Endothelial cell of umbilical vein (primary cell): ENCODE data around the gene SIGMAR1. TPM values are rescaled to one million over a fixed set of nuclear protein-coding genes. Genes with fewer than 3 reads are reported as not detected.

Experiments used
- BruUV-seq: library from RNA; stranded (reverse); fragments of 400-500 nt; replicated peaks from 2 replicates; lab custom pipeline; 2021; lab: Mats Ljungman, UMichigan
- CTCF ChIA-PET: fragments of 300-600, 350-600 bp; sonication (Branson Sonifier 250); formaldehyde crosslinking; loops from one replicate; lab custom pipeline; 2021; ENCODE audit warnings: antibody characterized with exemption, inconsistent platforms; lab: Charles Lee
- POLR2A ChIA-PET: fragments of 300-600, 350-600 bp; sonication (Branson Sonifier 250); formaldehyde crosslinking; loops from one replicate; lab custom pipeline; 2021; ENCODE audit warnings: antibody characterized with exemption, inconsistent platforms; lab: Charles Lee
- DNase-seq: peaks from one replicate; pipeline ENCODE4 v3.0.0-alpha.2; 2011; ENCODE audit warnings: low read depth, low spot score
- FAIRE-seq: peaks from 2 replicates; lab custom pipeline; 2011; peaks lifted over from hg19 to GRCh38; lab: Jason Lieb, UNC
- H2AFZ ChIP-seq: 2 replicates; pipeline ENCODE4 v1.6.0; 2012; ENCODE audit warnings: low read depth, low read length, control low read depth, inconsistent platforms
- H3K27ac ChIP-seq: 2 replicates; pipeline ENCODE4 v1.5.1; 2011; ENCODE audit warnings: low read depth, mild to moderate bottlenecking, control low read depth, low read length, moderate library complexity; ENCODE audit not compliant: insufficient read depth
- H3K27me3 ChIP-seq, 2 experiments: 2 replicates each; pipeline versions ENCODE4 v1.6.0 to v1.6.1; 2011; ENCODE audit warnings: low read length in 2 of 2, mixed read lengths in 1 of 2; ENCODE audit not compliant: control insufficient read depth in 2 of 2, insufficient read depth in 2 of 2
- H3K36me3 ChIP-seq, 2 experiments: 2 replicates in 1 of 2; 3 replicates in 1 of 2; pipeline ENCODE4 v1.5.1; 2011; ENCODE audit warnings: low read length in 2 of 2, mild to moderate bottlenecking in 1 of 2, moderate library complexity in 1 of 2; ENCODE audit not compliant: control insufficient read depth in 2 of 2, insufficient read depth in 2 of 2; ENCODE audit errors: extremely low read depth in 1 of 2
- H3K4me1 ChIP-seq: 3 replicates; pipeline ENCODE4 v1.5.1; 2011; ENCODE audit warnings: mild to moderate bottlenecking, low read length; ENCODE audit not compliant: control insufficient read depth, insufficient read depth; ENCODE audit errors: extremely low read depth
- H3K4me2 ChIP-seq: 2 replicates; pipeline ENCODE4 v1.6.1; 2011; ENCODE audit warnings: low read length, control low read depth, mixed read lengths; ENCODE audit not compliant: insufficient read depth
- H3K4me3 ChIP-seq, 3 experiments: fragments of 200-600 bp in 1 of 3; sonication (generic), shearing (Covaris generic) in 1 of 3; replicated peaks in 1 of 3; 2 replicates each; pipeline ENCODE4 v1.5.1; 2011 to 2016; ENCODE audit warnings: control low read depth in 3 of 3, low read length in 3 of 3, mild to moderate bottlenecking in 2 of 3, inconsistent platforms in 1 of 3, low read depth in 1 of 3, moderate library complexity in 1 of 3; ENCODE audit not compliant: insufficient read depth in 1 of 3
- H3K79me2 ChIP-seq: 2 replicates; pipeline ENCODE4 v1.6.0; 2012; ENCODE audit warnings: low read length, inconsistent platforms; ENCODE audit not compliant: control insufficient read depth, insufficient read depth
- H3K9ac ChIP-seq: replicated peaks from 2 replicates; pipeline ENCODE3; 2011; ENCODE audit warnings: low read length, control low read depth; ENCODE audit not compliant: insufficient read depth; ENCODE audit errors: extremely low read depth
- H3K9me1 ChIP-seq: replicated peaks from 3 replicates; pipeline ENCODE4 v1.6.0; 2011; ENCODE audit warnings: mild to moderate bottlenecking, low read length; ENCODE audit not compliant: control insufficient read depth, insufficient read depth; ENCODE audit errors: extremely low read depth
- H3K9me3 ChIP-seq: replicated peaks from 2 replicates; pipeline ENCODE4 v1.5.1; 2012; ENCODE audit warnings: low read length, inconsistent platforms; ENCODE audit not compliant: control insufficient read depth, insufficient read depth
- H4K20me1 ChIP-seq: replicated peaks from 2 replicates; pipeline ENCODE3; 2011; ENCODE audit warnings: mild to moderate bottlenecking, low read length; ENCODE audit not compliant: control insufficient read depth, insufficient read depth; ENCODE audit errors: extremely low read depth
- CTCF ChIP-seq, 2 donors: IDR thresholded peaks; 1 replicate in 1 of 2; 2 replicates in 1 of 2; pipeline ENCODE4 v1.5.1; 2011; ENCODE audit warnings: low read length in 2 of 2, mild to moderate bottlenecking in 2 of 2, moderate library complexity in 2 of 2, control low read depth in 1 of 2, inconsistent platforms in 1 of 2, low read depth in 1 of 2; ENCODE audit not compliant: insufficient read depth in 1 of 2; ENCODE audit errors: extremely low read depth in 1 of 2
- EZH2 ChIP-seq: IDR thresholded peaks from 2 replicates; pipeline ENCODE4 v1.6.1; 2012; ENCODE audit warnings: borderline replicate concordance, low read depth, mild to moderate bottlenecking, moderate library complexity, low read length, inconsistent platforms; ENCODE audit not compliant: severe bottlenecking
- FOS ChIP-seq: IDR thresholded peaks from 2 replicates; pipeline ENCODE4 v1.6.1; 2011; ENCODE audit warnings: mild to moderate bottlenecking, low read length, moderate library complexity, borderline replicate concordance; ENCODE audit not compliant: insufficient read depth
- GATA2 ChIP-seq: IDR thresholded peaks from 2 replicates; pipeline ENCODE4 v1.7.0; 2011; ENCODE audit warnings: low read depth, mild to moderate bottlenecking, moderate library complexity, mixed read lengths, low read length; ENCODE audit not compliant: insufficient read length, insufficient read depth
- JUN ChIP-seq: IDR thresholded peaks from 2 replicates; pipeline ENCODE4 v1.6.1; 2011; ENCODE audit warnings: borderline replicate concordance, low read depth; ENCODE audit not compliant: insufficient read length, insufficient read depth
- MYC ChIP-seq: IDR thresholded peaks from one replicate; pipeline ENCODE4 v1.6.1; 2011; ENCODE audit warnings: mild to moderate bottlenecking, low read depth, low read length
- POLR2A ChIP-seq: IDR thresholded peaks from 2 replicates; pipeline ENCODE4 v1.6.1; 2012; ENCODE audit warnings: low read depth, mild to moderate bottlenecking, control low read depth, low read length
- POLR2AphosphoS5 ChIP-seq: IDR thresholded peaks from 2 replicates; pipeline ENCODE4 v1.6.1; 2012; ENCODE audit warnings: low read depth, mild to moderate bottlenecking, control low read depth, low read length, moderate library complexity; ENCODE audit not compliant: insufficient read depth
- dilution Hi-C: fragments of 300-500 bp; cut with MboI; formaldehyde crosslinking; loops from one replicate; pipeline ENCODE4 v1.15.0; 2019; ENCODE audit warnings: low sequenced_read_pairs; ENCODE audit not compliant: extremely low pct_ligation_motif_present
- intact Hi-C: fragments of 100-400 bp; cut with micrococcal nuclease; formaldehyde crosslinking; loops from one replicate; pipeline ENCODE4 v1.10.0; 2022
- polyA plus RNA-seq, 4 experiments: library from polyadenylated mRNA; depleted of rRNA in 3 of 4; stranded (reverse) in 3 of 4; unstranded in 1 of 4; fragments of >200 nt; gene quantifications; 2 replicates each; pipeline versions ENCODE4 v1.2.1 to v1.2.3, GENCODE V29; 2011 to 2012; ENCODE audit warnings: missing spikeins in 1 of 4
- total RNA-seq: library from RNA; stranded (reverse); gene quantifications from 2 replicates; pipeline ENCODE4 v1.2.3, GENCODE V29; 2021

The SIGMAR1 gene
- total and polyA plus RNA-seq, 2 donors (not counting 3 experiments of a cell fraction or from before 2014, with no cell fraction given) = 78.4 to 81.2 TPM

- H2AFZ ChIP-seq = no peak overlapping the region
- dilution Hi-C loops (no loop called here), intact Hi-C loops (no loop called here)
- no peak overlapping the region for H3K27ac ChIP-seq
- no peaks in the 10 kb centered on the region for H3K27me3 ChIP-seq
- H3K9ac ChIP-seq = no peak overlapping the region
- DNase-seq (no peak), FAIRE-seq (no peak)
- no peak for TF ChIP-seq GATA2
- no peak for TF ChIP-seq MYC
- no peak for TF ChIP-seq JUN
- TF ChIP-seq EZH2 = no peak
- TF ChIP-seq CTCF (IDR thresholded peaks at IDR 0.05; ENCODE audit: extremely low read depth in 1 of 2, insufficient read depth in 1 of 2, low read depth in 1 of 2, low read length in 2 of 2) = no peak
- TF ChIP-seq FOS = no peak
- no peak for TF ChIP-seq POLR2A
- no peak for TF ChIP-seq POLR2AphosphoS5
- H3K9me3 ChIP-seq = no peaks in the 10 kb centered on the region
- H3K36me3 ChIP-seq = peaks cover 0 to 14% of the 10 kb centered on the region in 2 experiments
- no peak overlapping the region for H3K4me3 ChIP-seq
- H3K4me2 ChIP-seq = no peak overlapping the region
- H3K4me1 ChIP-seq = peaks cover 14% of the 10 kb centered on the region
- ChIA-PET POLR2A (no interaction called here), CTCF (interaction anchor here (1.0 to 2.9 kb wide), 4 partner anchors 10 to 58 kb away, joined by 3 to 28 read pairs (median 6); no protein-coding TSS in a partner anchor)
- peaks cover 6% of the 10 kb centered on the region for H3K79me2 ChIP-seq
- no TSS peak for BruUV-seq
- H3K9me1 ChIP-seq = no peaks in the 10 kb centered on the region
- H4K20me1 ChIP-seq = no peaks in the 10 kb centered on the region
Measured at GRCh38 chr9:34644766-34645314, 7.3 kb upstream of the SIGMAR1 start.
